Loucy (cell line): Measurements from ENCODE around the gene NDUFV2.
"Not testable (repeated sequence)": the region's sequence is repeated elsewhere in the genome, so short reads cannot be mapped to it uniquely, and the experiment has no call there.

Source experiments
- EZH2phosphoT487 ChIP-seq: fragments of 200-600 bp; IDR thresholded peaks from 2 replicates; pipeline ENCODE4 v1.6.1; 2018; ENCODE audit warnings: antibody characterized with exemption, mild to moderate bottlenecking, moderate library complexity, borderline replicate concordance
- TF ChIP-seq, protein P1 (sequence below): fragments of 200-600 bp; sonication (generic); conservative IDR thresholded peaks from 2 replicates; pipeline ENCODE4 v1.5.1; 2014; ENCODE audit warnings: mild to moderate bottlenecking, antibody characterized with exemption, low read length

GRCh38 chr18:9171919-9172318 lies 69.4 kb downstream of the NDUFV2 start:
- TF ChIP-seq, protein P1, sequence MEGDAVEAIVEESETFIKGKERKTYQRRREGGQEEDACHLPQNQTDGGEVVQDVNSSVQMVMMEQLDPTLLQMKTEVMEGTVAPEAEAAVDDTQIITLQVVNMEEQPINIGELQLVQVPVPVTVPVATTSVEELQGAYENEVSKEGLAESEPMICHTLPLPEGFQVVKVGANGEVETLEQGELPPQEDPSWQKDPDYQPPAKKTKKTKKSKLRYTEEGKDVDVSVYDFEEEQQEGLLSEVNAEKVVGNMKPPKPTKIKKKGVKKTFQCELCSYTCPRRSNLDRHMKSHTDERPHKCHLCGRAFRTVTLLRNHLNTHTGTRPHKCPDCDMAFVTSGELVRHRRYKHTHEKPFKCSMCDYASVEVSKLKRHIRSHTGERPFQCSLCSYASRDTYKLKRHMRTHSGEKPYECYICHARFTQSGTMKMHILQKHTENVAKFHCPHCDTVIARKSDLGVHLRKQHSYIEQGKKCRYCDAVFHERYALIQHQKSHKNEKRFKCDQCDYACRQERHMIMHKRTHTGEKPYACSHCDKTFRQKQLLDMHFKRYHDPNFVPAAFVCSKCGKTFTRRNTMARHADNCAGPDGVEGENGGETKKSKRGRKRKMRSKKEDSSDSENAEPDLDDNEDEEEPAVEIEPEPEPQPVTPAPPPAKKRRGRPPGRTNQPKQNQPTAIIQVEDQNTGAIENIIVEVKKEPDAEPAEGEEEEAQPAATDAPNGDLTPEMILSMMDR = not testable (repeated sequence)
- TF ChIP-seq EZH2phosphoT487 = not testable (repeated sequence)
